ENCODE measurements around the gene AMDHD1.

AMDHD1 gene

GRCh38 chr12:95980437-95980836, 37.3 kb downstream of the AMDHD1 start:
- FAIRE-seq (no peak), DNase-seq (ENCODE audit: insufficient read length, low spot score) (no peak)
- no peak for TF ChIP-seq CTCF (IDR thresholded peaks at IDR 0.05; ENCODE audit: insufficient read depth, missing control alignments)

- DNase-seq (ENCODE audit: insufficient read length, low spot score) = no peak
- no peak for FAIRE-seq
- TF ChIP-seq CTCF (IDR thresholded peaks at IDR 0.05; ENCODE audit: insufficient read depth, missing control alignments) = no peak
These were observed 39.5 kb downstream of the AMDHD1 start for GRCh38 chr12:95982602-95983001.

- no peak for FAIRE-seq
- no peak for TF ChIP-seq CTCF (IDR thresholded peaks at IDR 0.05; ENCODE audit: insufficient read depth, missing control alignments)
- no peak for DNase-seq (ENCODE audit: insufficient read length, low spot score)
These were observed 41.6 kb downstream of the AMDHD1 start for GRCh38 chr12:95984682-95985081.

DNA sequence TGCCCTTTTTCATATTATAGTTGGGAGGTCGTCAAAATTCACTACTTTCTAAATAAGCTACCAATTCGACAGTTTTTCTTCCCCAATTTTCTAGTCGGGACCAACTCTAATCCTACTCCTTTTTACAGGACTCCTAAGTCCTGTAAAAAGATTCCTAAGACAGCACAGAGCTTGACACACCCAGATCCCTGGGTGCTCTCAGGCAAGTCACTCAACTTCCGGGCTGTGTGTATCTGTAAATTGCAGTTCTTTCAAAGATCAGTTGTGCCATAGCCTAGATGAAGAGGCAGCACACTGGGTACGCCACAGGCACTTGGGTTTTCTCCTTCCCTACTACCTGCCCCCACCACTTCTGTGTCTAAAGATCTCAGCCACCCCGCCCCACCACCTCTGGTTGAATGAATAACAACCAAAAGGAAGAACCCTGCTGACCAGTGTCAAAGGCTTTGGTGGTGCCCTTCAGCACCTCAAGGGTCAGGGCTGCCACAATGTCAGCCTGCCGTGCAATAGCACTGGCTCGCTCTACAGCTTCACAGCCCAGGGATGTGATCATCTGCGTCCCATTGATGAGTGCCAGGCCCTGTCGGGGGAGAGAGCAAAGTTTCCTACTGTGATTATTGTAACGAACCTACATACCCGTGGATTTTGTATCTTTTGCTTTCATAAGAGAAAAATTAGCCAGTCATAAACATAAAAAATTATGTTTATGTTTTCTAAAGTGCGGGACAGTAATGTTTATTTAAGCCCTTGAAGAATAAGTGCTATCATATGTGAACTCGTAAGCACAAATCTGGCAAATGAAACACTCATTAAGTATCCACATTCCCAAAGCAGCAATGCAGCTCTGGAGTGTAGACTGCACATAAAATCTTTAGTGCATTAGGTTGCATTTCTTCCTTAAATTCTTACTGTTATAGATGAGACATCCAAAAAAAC, 43.8 kb downstream of the AMDHD1 start:
- TF ChIP-seq CTCF (IDR thresholded peaks at IDR 0.05; ENCODE audit: insufficient read depth, missing control alignments) = no peak
- DNase-seq (ENCODE audit: insufficient read length, low spot score) (no peak), FAIRE-seq (no peak)

DNA sequence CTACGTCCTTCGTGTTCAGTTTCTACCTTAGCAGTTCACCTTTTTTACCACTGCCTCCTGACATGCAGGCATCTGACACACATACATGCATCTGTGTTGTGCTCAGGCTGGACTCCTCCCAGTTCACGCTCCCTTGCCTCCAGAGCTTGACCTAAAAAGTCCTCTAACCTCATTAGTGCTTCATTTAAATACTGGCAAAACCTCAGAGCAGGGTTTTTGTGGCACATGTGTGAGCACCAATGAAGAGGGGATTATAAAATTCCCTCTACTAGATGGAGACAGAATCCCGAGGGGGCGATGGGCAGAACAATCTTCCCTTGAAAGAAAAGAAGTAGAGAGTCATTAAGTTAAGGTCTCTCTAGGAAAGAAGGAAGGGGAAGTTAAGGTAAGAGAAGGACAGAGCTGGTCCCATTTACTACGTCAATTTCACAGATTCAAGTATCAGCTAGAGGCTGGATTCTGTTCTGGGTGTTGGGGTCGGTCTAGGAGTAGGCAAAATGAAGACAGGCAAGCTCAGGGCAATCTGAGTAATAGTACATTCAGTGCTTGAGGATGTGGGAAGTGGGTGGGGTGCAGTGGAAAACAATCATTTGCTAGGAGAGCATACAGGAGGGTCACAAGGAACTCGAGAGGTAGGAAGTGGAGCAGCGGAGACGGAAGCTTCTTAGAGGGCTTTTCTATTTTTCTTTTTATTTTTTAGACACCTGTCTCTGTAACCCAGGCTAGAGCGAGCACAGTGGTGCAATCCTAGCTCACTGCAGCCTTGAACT, 45.6 kb downstream of the AMDHD1 start:
- TF ChIP-seq CTCF (IDR thresholded peaks at IDR 0.05; ENCODE audit: insufficient read depth, missing control alignments) = no peak

DNA sequence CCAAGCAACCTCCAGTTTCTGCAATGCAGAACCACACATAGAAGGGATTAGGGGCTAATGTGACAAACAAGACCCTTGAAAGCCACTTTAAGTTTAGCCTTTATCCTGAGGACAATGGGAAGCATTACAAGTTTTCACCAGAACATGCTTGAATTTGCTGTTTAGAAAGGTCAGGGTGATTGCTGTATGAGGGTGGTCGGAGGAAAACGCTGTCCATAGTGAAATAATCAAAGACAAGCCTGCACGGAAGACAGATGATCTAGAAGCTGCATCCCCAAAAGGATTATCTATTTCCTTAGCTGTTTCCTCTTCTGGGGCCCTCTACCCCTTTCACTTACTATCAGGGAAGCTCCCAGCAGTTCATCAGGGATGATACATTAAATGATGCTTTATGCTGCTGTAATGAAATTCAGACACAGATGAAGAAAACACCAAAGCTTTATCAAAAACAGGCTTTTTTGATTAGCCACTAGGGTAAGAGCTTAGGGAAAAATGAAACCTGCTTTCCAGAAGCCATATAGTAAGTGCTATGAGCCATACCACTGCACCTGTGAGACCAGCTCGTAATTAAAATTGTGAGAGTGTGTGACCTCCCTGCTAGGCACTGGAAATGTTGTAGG, 46.5 kb downstream of the AMDHD1 start:
- TF ChIP-seq CTCF (IDR thresholded peaks at IDR 0.05; ENCODE audit: insufficient read depth, missing control alignments) = no peak
- DNase-seq (ENCODE audit: insufficient read length, low spot score) (no peak), FAIRE-seq (no peak)

More for the DNA sequence above, 45.6 kb downstream of the AMDHD1 start:
- DNase-seq (ENCODE audit: insufficient read length, low spot score) (no peak), FAIRE-seq (no peak)

Data from D721Med (cell line).